ENCODE measurements around the gene IFI16.
A peak's percentile ranks its signal among the peaks of the same experiment; 100 is the strongest.
"Not testable (repeated sequence)": the region's sequence is repeated elsewhere in the genome, so short reads cannot be mapped to it uniquely, and the experiment has no call there.

Gene IFI16

GRCh38 chr1:159005676-159006075 is 4.0 kb upstream of the IFI16 start:
- DNase-seq (ENCODE audit: low read depth) = no peak
- no peak overlapping the region for H3K4me3 ChIP-seq (ENCODE audit: low read depth, low read length)

- not testable (repeated sequence) for H3K4me3 ChIP-seq (ENCODE audit: low read depth, low read length); DNase-seq (ENCODE audit: low read depth)
Measured at GRCh38 chr1:159006210-159006807, 3.4 kb upstream of the IFI16 start.

GRCh38 chr1:159007726-159008125 is 2.0 kb upstream of the IFI16 start:
- DNase-seq (ENCODE audit: low read depth) = no peak
- H3K4me3 ChIP-seq (ENCODE audit: low read depth, low read length) = no peak overlapping the region

GRCh38 chr1:159008744-159009188 is 941 bp upstream of the IFI16 start:
- no peak overlapping the region for H3K4me3 ChIP-seq (ENCODE audit: low read depth, low read length)
- no peak for DNase-seq (ENCODE audit: low read depth)

- DNase-seq (ENCODE audit: low read depth) = no peak
- no peak overlapping the region for H3K4me3 ChIP-seq (ENCODE audit: low read depth, low read length)
Measured at GRCh38 chr1:159009287-159009686, 420 bp upstream of the IFI16 start.

- no peak for DNase-seq (ENCODE audit: low read depth)
- peak overlapping the region; percentile 70 for H3K4me3 ChIP-seq (ENCODE audit: low read depth, low read length)
Measured at GRCh38 chr1:159010391-159010790, 684 bp downstream of the IFI16 start.

GRCh38 chr1:159011001-159011400 is 1.3 kb downstream of the IFI16 start:
- not testable (repeated sequence) for DNase-seq (ENCODE audit: low read depth)

GRCh38 chr1:159011751-159012150 is 2.0 kb downstream of the IFI16 start:
- DNase-seq (ENCODE audit: low read depth) = no peak
- H3K4me3 ChIP-seq (ENCODE audit: low read depth, low read length) = peak overlapping the region; percentile 29

More at GRCh38 chr1:159011001-159011400, 1.3 kb downstream of the IFI16 start:
- peak overlapping the region; percentile 70 for H3K4me3 ChIP-seq (ENCODE audit: low read depth, low read length)

GRCh38 chr1:159012495-159012894 is 2.8 kb downstream of the IFI16 start:
- H3K4me3 ChIP-seq (ENCODE audit: low read depth, low read length) = peak overlapping the region; percentile 29
- DNase-seq (ENCODE audit: low read depth) = no peak

GRCh38 chr1:159014003-159014571 is 4.4 kb downstream of the IFI16 start:
- no peak overlapping the region for H3K4me3 ChIP-seq (ENCODE audit: low read depth, low read length)
- no peak for DNase-seq (ENCODE audit: low read depth)

GRCh38 chr1:159014851-159015250 is 5.1 kb downstream of the IFI16 start:
- no peak for DNase-seq (ENCODE audit: low read depth)
- H3K4me3 ChIP-seq (ENCODE audit: low read depth, low read length) = no peak overlapping the region

- peak; percentile 58 for DNase-seq (ENCODE audit: low read depth)
- H3K4me3 ChIP-seq (ENCODE audit: low read depth, low read length) = no peak overlapping the region
Measured at GRCh38 chr1:159015440-159015909, 5.8 kb downstream of the IFI16 start.

GRCh38 chr1:159023723-159024122 is 14.0 kb downstream of the IFI16 start:
- DNase-seq (ENCODE audit: low read depth) = no peak
- H3K4me3 ChIP-seq (ENCODE audit: low read depth, low read length) = no peak overlapping the region

- DNase-seq (ENCODE audit: low read depth) = no peak
- H3K4me3 ChIP-seq (ENCODE audit: low read depth, low read length) = no peak overlapping the region
Measured at GRCh38 chr1:159025043-159025442, 15.3 kb downstream of the IFI16 start.

- H3K4me3 ChIP-seq (ENCODE audit: low read depth, low read length); DNase-seq (ENCODE audit: low read depth): not testable (repeated sequence)
Measured at GRCh38 chr1:159026841-159027240, 17.1 kb downstream of the IFI16 start.

GRCh38 chr1:159030311-159030710 is 20.6 kb downstream of the IFI16 start:
- H3K4me3 ChIP-seq (ENCODE audit: low read depth, low read length) = no peak overlapping the region
- DNase-seq (ENCODE audit: low read depth) = no peak

GRCh38 chr1:159030877-159031447 is 21.3 kb downstream of the IFI16 start:
- DNase-seq (ENCODE audit: low read depth) = no peak
- H3K4me3 ChIP-seq (ENCODE audit: low read depth, low read length) = no peak overlapping the region

- no peak overlapping the region for H3K4me3 ChIP-seq (ENCODE audit: low read depth, low read length)
- peak; percentile 29 for DNase-seq (ENCODE audit: low read depth)
Measured at GRCh38 chr1:159040206-159040605, 30.5 kb downstream of the IFI16 start.

- no peak overlapping the region for H3K4me3 ChIP-seq (ENCODE audit: low read depth, low read length)
- DNase-seq (ENCODE audit: low read depth) = no peak
Measured at GRCh38 chr1:159040893-159041724, 31.4 kb downstream of the IFI16 start.

- H3K4me3 ChIP-seq (ENCODE audit: low read depth, low read length); DNase-seq (ENCODE audit: low read depth): not testable (repeated sequence)
Measured at GRCh38 chr1:159046486-159046885, 36.8 kb downstream of the IFI16 start.

All from skeletal muscle cell (primary cell).